Tibial nerve (tissue), 4 donors: ENCODE measurements around the gene CDH19. TPM values are rescaled to one million over a fixed set of nuclear protein-coding genes. Genes with fewer than 3 reads are reported as not detected.

Experiments
- DNase-seq, 2 donors: peaks; one replicate each; pipeline ENCODE4 v3.0.0-alpha.2; 2019; ENCODE audit warnings: low spot score in 2 of 2
- H3K27ac ChIP-seq, 4 donors: fragments of 200-600 bp; sonication (generic) in 3 of 4; one replicate each; pipeline ENCODE4 v1.5.1; 2017 to 2019; ENCODE audit warnings: mild to moderate bottlenecking in 1 of 4
- H3K27me3 ChIP-seq, 2 donors: fragments of 200-600 bp; sonication (generic) in 1 of 2; one replicate each; pipeline versions ENCODE4 v1.5.1 to v1.6.0; 2017 to 2019
- H3K36me3 ChIP-seq, 3 donors: fragments of 200-600 bp; sonication (generic); one replicate each; pipeline ENCODE4 v1.5.1; 2018 to 2019
- H3K4me1 ChIP-seq, 4 donors: fragments of 200-600 bp; sonication (generic) in 3 of 4; one replicate each; pipeline ENCODE4 v1.5.1; 2017 to 2019
- H3K4me3 ChIP-seq, 4 donors: fragments of 200-600 bp; sonication (generic) in 3 of 4; one replicate each; pipeline ENCODE4 v1.5.1; 2017 to 2019; ENCODE audit warnings: mild to moderate bottlenecking in 1 of 4, moderate library complexity in 1 of 4
- H3K9me3 ChIP-seq, 4 donors: fragments of 200-600 bp; sonication (generic) in 3 of 4; one replicate each; pipeline ENCODE4 v1.5.1; 2017 to 2019
- CTCF ChIP-seq, 5 experiments: fragments of 200-600 bp in 3 of 5; fragments of 450-650 bp in 2 of 5; sonication (generic) in 3 of 5; IDR thresholded peaks; one replicate each; pipeline ENCODE4 v1.5.1; 2016 to 2019; ENCODE audit warnings: antibody characterized with exemption in 5 of 5, mild to moderate bottlenecking in 3 of 5, moderate library complexity in 2 of 5
- EP300 ChIP-seq, 2 donors: sonication (generic); formaldehyde crosslinking; IDR thresholded peaks; one replicate each; pipeline ENCODE4 v1.6.1; 2017; ENCODE audit warnings: antibody characterized with exemption in 2 of 2, mild to moderate bottlenecking in 1 of 2
- POLR2A ChIP-seq, 2 donors: fragments of 450-650 bp; IDR thresholded peaks; one replicate each; pipeline ENCODE4 v1.6.1; 2017; ENCODE audit warnings: antibody characterized with exemption in 2 of 2, mild to moderate bottlenecking in 2 of 2, moderate library complexity in 2 of 2
- WGBS, 2 donors: methylation state at CpG; one replicate each; pipeline ENCODE4 v1.1.5; 2018; 5-methylcytosine and 5-hydroxymethylcytosine counted together
- total RNA-seq, 4 donors: library from RNA; depleted of rRNA; stranded (reverse); fragments of >200 nt; gene quantifications; one replicate each; pipeline ENCODE4 v1.1.0, GENCODE V29; 2016

Gene CDH19
- total RNA-seq, 4 donors from 2014 or later, result 187 to 457 (median 248) TPM

- WGBS, 2 donors, result 45 to 67% methylated on average over 4 of the region's 4 CpGs
- DNase-seq, result no peak
- TF ChIP-seq POLR2A (IDR thresholded peaks at IDR 0.05) (no peak), EP300 (IDR thresholded peaks at IDR 0.05) (no peak), CTCF (IDR thresholded peaks at IDR 0.05) (no peak)
- Histone ChIP-seq H3K9me3 (no peaks in the 10 kb centered on the region), H3K4me1 (peaks cover 0 to 15% (median 5%) of the 10 kb centered on the region in 4 donors), H3K4me3 (no peak overlapping the region), H3K27ac (peak overlapping the region in 1 of 4 donors; percentile 3), H3K36me3 (peaks cover 0 to 15% (median 0%) of the 10 kb centered on the region in 3 donors), H3K27me3 (no peaks in the 10 kb centered on the region)
These were observed 69.8 kb downstream of the CDH19 start for GRCh38 chr18:66534110-66534509.

- Histone ChIP-seq H3K36me3 (peaks cover 0 to 15% (median 0%) of the 10 kb centered on the region in 3 donors), H3K27ac (peak overlapping the region in 1 of 4 donors; percentile 3), H3K9me3 (no peaks in the 10 kb centered on the region), H3K4me1 (peaks cover 0 to 15% (median 5%) of the 10 kb centered on the region in 4 donors), H3K27me3 (no peaks in the 10 kb centered on the region), H3K4me3 (no peak overlapping the region)
- WGBS, 2 donors, result 9 to 22% methylated on average over 1 of the region's 1 CpG
- TF ChIP-seq CTCF (IDR thresholded peaks at IDR 0.05), result peak in 1 of 5 experiments; percentile 13
- no peak for TF ChIP-seq EP300 (IDR thresholded peaks at IDR 0.05)
- TF ChIP-seq POLR2A (IDR thresholded peaks at IDR 0.05), result no peak
- DNase-seq, result no peak
These were observed 70.2 kb downstream of the CDH19 start for GRCh38 chr18:66533693-66534092.

- H3K27me3 ChIP-seq, result no peaks in the 10 kb centered on the region
- no peaks in the 10 kb centered on the region for H3K9me3 ChIP-seq
- 84 to 89% methylated on average over 18 of the region's 18 CpGs for WGBS, 2 donors
- H3K4me1 ChIP-seq, result no peaks in the 10 kb centered on the region
- H3K36me3 ChIP-seq, result peaks cover 0 to 31% (median 0%) of the 10 kb centered on the region in 3 donors
- H3K27ac ChIP-seq, result no peak overlapping the region
- no peak for TF ChIP-seq POLR2A (IDR thresholded peaks at IDR 0.05)
- no peak for TF ChIP-seq CTCF (IDR thresholded peaks at IDR 0.05)
- TF ChIP-seq EP300 (IDR thresholded peaks at IDR 0.05), result no peak
- DNase-seq, result no peak
- no peak overlapping the region for H3K4me3 ChIP-seq
These were observed 80.5 kb downstream of the CDH19 start for GRCh38 chr18:66523219-66523991.

- TF ChIP-seq EP300 (IDR thresholded peaks at IDR 0.05) (no peak), POLR2A (IDR thresholded peaks at IDR 0.05) (no peak), CTCF (IDR thresholded peaks at IDR 0.05) (no peak)
- peaks cover 0 to 8% (median 1%) of the 10 kb centered on the region in 4 donors for H3K4me1 ChIP-seq
- WGBS, 2 donors, result 89 to 98% methylated on average over 1 of the region's 1 CpG
These were observed 89.9 kb downstream of the CDH19 start for GRCh38 chr18:66513996-66514395.

GRCh38 chr18:66511792-66512191 is 92.1 kb downstream of the CDH19 start:
- DNase-seq, result no peak
- no peaks in the 10 kb centered on the region for H3K27me3 ChIP-seq
- H3K4me3 ChIP-seq, result no peak overlapping the region
- no peaks in the 10 kb centered on the region for H3K36me3 ChIP-seq
- H3K9me3 ChIP-seq, result no peaks in the 10 kb centered on the region
- peaks cover 0 to 8% (median 1%) of the 10 kb centered on the region in 4 donors for H3K4me1 ChIP-seq
- TF ChIP-seq CTCF (IDR thresholded peaks at IDR 0.05) (no peak), POLR2A (IDR thresholded peaks at IDR 0.05) (no peak), EP300 (IDR thresholded peaks at IDR 0.05) (no peak)
- no peak overlapping the region for H3K27ac ChIP-seq

More at GRCh38 chr18:66513996-66514395, 89.9 kb downstream of the CDH19 start:
- DNase-seq, result no peak
- no peak overlapping the region for H3K27ac ChIP-seq
- H3K27me3 ChIP-seq, result no peaks in the 10 kb centered on the region
- H3K4me3 ChIP-seq, result no peak overlapping the region
- no peaks in the 10 kb centered on the region for H3K36me3 ChIP-seq
- no peaks in the 10 kb centered on the region for H3K9me3 ChIP-seq
